DOHH2 (cell line): ENCODE results near the gene GALNT9.

Experiments used
- CTCF ChIP-seq: fragments of 200-600 bp; sonication (generic); IDR thresholded peaks from one replicate; pipeline ENCODE4 v1.5.1; 2014; ENCODE audit warnings: antibody characterized with exemption, mild to moderate bottlenecking, low read depth, low read length; ENCODE audit not compliant: poor library complexity, severe bottlenecking
- EZH2phosphoT487 ChIP-seq: fragments of 200-600 bp; sonication (generic); IDR thresholded peaks from 2 replicates; pipeline ENCODE4 v1.6.1; 2017; ENCODE audit warnings: borderline replicate concordance, mild to moderate bottlenecking, antibody characterized with exemption, low read length, moderate library complexity, mixed read lengths

- TF ChIP-seq CTCF (no peak), EZH2phosphoT487 (no peak)
Observed at GRCh38 chr12:132266370-132266769, 63.0 kb downstream of the GALNT9 start.
